ENCODE results near the gene TMEM178A. TPM values are rescaled to one million over a fixed set of nuclear protein-coding genes. Genes with fewer than 3 reads are reported as not detected.

The TMEM178A gene
- under 1 TPM in 1 of 2 experiments, not detected in 1; 0.20 TPM for total RNA-seq

DNA sequence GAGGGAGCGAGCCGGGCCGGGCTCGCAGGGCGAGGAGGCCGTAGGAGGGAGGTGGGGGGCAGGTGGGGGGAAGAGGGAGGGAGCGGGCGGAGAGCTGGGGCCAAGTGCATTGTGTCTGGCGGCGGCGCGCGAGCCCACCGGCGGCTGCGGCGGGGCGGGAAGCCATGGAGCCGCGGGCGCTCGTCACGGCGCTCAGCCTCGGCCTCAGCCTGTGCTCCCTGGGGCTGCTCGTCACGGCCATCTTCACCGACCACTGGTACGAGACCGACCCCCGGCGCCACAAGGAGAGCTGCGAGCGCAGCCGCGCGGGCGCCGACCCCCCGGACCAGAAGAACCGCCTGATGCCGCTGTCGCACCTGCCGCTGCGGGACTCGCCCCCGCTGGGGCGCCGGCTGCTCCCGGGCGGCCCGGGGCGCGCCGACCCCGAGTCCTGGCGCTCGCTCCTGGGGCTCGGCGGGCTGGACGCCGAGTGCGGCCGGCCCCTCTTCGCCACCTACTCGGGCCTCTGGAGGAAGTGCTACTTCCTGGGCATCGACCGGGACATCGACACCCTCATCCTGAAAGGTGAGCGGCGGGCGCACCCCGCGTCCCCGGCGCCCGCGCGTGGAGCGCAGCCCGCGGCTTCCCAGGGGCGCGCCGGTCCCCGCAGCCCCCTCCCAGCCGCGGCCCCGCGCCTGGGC lies at the start of gene TMEM178A:
Gene TMEM178A (plus strand): TSS at position 107 of the 680 bp plus-strand sequence. CDS start 58 bp downstream, at position 165.

Other genes with a start within 250 kb of the TMEM178A start
- 10 to 100 TPM in 1 of 2 experiments, 1 to 10 TPM in 1; 9.5 to 11.0 TPM for gene MAP4K3, start 228.6 kb upstream of the TMEM178A start, total RNA-seq
- gene THUMPD2, start 113.3 kb downstream of the TMEM178A start, total RNA-seq: 10 to 100 TPM; 10.9 to 11.8 TPM

All from activated naive CD4-positive, alpha-beta T cell treated with anti-CD3 and anti-CD28 coated beads, Interleukin-2, amount 10 ng/mL, durations not matched to agents 5 hours and 36 hours (primary cell).